Stimulated activated CD4-positive, alpha-beta T cell treated with anti-CD3 and anti-CD28 coated beads, Interleukin-15, amount 100 ng/mL, for 48 hours (primary cell): ENCODE data around the gene TUBB4A.

Experiments used
- DNase-seq, 2 donors: peaks; one replicate each; pipeline ENCODE4 v3.0.0-alpha.2; 2020; ENCODE audit warnings: low read depth in 2 of 2

The TUBB4A gene

GRCh38 chr19:6470173-6470572 lies 31.9 kb downstream of the TUBB4A start:
- no peak for DNase-seq

- no peak for DNase-seq
Observed at GRCh38 chr19:6467384-6467783, 34.7 kb downstream of the TUBB4A start.

DNA sequence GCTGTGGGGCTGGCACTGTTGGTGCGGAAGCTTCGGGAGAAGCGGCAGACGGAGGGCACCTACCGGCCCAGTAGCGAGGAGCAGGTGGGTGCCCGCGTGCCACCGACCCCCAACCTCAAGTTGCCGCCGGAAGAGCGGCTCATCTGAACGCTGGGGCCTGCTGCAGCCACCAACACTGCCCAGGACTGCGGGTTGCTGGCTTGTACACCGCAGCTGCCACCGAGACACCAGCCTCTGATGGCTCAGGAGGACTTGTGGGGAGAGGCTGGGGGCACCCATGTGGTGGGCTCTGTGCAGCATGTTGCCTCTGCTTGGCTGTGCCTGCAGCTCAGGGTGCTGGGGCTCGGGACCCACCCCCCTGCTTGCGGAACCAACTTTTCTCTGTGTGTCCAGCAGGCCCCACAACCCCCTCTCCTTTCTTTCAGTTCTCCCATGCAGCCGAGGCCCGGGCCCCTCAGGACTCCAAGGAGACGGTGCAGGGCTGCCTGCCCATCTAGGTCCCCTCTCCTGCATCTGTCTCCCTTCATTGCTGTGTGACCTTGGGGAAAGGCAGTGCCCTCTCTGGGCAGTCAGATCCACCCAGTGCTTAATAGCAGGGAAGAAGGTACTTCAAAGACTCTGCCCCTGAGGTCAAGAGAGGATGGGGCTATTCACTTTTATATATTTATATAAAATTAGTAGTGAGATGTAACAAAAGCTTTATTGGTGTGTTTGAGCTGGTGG lies 35.4 kb downstream of the TUBB4A start:
- DNase-seq = no peak

DNA sequence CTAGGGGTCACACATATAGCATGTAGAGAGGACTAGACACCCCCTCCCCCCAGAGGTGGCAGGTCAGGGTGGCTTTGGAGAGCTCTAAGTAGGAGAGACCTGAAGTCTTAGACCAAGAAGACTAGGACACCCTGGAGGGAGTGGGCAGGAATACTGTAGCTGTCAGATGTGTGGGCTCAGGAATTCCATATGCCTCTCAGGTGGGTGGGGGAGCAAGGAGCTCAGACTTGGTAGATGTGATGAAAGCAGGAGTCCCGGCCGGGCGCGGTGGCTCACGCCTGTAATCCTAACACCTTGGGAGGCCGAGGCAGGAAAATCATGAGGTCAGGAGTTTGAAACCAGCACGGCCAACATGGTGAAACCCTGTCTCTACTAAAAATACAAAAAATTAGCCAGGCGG lies 36.4 kb downstream of the TUBB4A start:
- DNase-seq = no peak

DNA sequence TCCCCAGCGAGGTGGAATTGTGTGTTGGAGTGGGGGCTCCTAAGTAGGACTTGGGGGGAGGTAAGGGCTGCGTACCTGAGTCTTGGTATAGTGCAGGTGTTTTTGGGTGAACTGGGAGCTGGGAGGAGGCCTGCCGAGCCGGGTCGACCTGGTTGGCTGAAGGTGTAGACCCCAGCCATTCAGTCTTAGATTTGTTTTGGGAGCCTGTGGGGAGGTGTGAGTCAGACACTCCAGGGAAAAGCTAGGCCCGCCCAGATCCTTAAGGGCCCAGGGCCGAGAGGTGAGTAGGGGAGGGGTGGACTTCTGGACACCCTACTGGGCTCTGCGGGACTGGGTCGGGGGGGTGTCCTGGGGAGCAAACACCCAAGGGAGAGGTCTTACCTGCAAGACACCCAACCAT lies 37.1 kb downstream of the TUBB4A start:
- no peak for DNase-seq

DNA sequence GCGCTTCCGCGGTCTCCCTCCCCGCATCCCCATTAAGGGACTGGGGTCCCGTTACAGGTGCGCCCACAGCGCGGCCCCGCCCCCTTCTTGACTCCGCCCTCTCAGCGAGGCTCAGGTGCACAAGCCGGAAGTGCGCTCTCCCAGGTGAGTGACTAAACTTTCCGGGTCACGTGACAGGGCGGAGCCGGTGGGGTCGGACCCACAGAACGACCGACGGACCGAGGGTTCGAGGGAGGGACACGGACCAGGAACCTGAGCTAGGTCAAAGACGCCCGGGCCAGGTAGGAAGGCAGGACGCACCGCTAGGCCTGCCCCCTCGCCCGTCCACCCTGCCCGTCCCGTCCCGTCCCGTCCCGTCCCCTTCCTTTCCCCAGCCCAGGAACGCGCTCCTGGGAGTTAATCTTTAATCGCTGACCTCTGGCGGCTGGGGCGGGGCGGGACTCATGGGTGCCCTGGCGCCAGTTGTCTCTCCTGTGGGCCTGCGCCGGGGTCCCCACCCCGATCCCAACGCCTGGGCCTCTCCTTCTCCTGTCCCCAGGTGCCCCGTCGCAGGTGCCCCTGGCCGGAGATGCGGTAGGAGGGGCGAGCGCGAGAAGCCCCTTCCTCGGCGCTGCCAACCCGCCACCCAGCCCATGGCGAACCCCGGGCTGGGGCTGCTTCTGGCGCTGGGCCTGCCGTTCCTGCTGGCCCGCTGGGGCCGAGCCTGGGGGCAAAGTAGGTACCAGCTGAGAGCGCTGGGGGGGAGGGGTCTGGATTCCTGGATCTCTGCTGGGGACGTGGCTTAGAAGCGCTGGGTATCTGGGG lies 37.8 kb downstream of the TUBB4A start, which contains the start of gene CRB3:
Gene CRB3, plus strand, starts transcription at position 202 of the 804 bp plus-strand sequence. Its CDS starts 431 bp downstream, at position 633.
- no peak for DNase-seq

- DNase-seq = peak; percentile 97 to 98
Observed at GRCh38 chr19:6460099-6460884, 41.8 kb downstream of the TUBB4A start.

DNA sequence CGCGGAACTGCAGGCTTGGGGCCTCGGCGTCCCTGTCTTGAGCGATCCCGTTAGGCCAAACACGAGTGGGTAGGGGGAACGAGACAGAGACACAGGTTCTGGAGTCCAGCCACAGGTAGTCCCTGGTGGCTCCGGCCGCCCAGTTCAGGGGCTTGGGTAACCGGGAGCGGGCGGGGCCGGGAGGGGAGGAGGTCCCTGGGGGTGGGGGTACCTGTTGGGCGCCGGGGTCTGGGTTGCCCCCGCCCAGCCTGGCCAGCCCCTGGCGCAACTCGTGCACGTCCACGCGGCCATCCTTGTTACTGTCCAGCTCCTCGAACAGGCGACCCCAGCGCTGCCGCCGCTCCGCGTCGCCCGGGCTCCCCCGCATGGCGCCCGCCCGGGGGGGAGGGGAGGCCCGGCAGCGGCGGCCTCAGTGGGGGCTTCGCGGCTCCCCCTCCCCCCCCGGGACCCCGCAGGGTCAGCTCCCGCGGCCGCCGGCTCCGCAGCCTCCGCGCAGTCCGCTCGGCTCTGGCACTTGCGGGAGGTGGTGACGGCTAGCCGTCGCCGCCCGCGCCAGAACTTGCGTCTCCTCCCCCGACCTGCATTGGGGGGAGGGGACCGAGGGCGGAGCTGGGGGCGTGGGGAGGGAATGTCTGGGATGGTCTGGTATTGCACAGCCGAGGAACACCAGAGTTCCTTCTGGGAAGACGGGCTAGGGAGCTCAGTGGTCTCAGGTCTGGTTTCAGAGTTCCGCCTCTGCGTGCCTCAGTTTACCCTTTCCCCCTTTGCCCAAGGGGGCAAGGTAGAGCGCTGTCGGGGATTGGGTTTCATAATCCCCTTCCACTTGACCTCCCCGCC lies 42.6 kb downstream of the TUBB4A start, which contains the start of gene SLC25A23:
Gene SLC25A23, minus strand, starts transcription at position 531 of the 837 bp plus-strand sequence. Its CDS starts 164 bp downstream, at position 367.
- DNase-seq = peak in 1 of 2 donors; percentile 53

DNA sequence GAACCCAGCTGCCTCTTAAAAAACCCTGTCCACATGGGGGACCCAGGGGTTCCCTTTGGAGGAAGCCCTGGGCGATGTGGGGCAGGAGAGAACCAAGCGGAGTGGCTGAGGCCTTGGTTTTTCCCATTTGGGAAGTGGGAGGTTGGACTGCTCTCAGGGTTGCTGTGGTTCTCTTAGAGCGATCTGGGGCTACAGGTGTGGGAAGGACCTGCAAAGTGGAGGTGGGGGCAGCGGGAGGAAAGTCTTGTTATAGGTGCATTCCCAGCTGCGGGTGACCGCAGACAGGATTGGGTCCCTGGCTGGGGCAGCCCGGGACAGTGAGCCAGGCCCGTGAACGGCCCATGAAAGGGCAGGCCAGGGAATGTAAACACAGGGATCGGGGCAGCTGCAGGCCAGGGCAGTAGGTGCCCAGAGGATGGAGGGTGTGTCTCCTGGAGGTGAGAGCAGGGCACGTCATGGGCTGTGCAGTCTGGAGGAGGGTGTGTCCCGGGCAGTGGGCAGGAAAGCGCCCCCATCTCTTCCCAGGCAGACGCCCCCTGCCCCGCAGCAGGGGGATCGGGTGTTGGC lies 43.3 kb downstream of the TUBB4A start:
- no peak for DNase-seq

GRCh38 chr19:6457958-6458694 lies 44.0 kb downstream of the TUBB4A start:
- no peak for DNase-seq

- DNase-seq = no peak
Observed at GRCh38 chr19:6455924-6456323, 46.2 kb downstream of the TUBB4A start.

DNA sequence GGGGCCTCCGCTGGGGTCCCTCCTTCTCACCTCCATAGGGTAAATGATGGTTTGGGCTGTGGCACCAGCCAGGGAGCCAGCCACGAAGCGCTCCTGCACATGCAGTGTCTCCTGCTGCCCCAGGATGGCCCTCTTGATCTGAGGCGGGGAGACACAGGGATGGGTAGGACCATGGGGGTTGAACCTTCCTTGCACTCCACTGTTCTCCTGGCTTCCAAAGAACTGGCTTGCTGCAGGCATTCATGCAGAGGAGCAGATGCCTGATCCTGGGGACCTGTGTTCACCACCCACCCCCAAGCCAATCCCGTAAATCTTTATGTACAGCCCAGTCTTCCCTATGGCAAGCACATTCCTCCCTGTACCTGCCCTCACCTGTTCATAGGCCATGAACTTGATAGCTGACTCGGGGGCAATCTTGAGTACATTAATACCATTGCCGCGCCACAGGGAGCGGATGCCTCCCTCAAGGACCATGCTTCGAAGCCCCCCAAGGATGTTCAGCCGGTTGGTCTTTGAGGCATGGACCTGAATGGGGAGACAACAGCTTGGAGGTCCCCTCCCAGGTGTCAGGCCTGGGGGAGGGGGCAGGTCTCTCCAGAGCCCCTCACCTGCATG lies 48.1 kb downstream of the TUBB4A start:
- DNase-seq = no peak

- DNase-seq = no peak
Observed at GRCh38 chr19:6452899-6453298, 49.2 kb downstream of the TUBB4A start.

DNA sequence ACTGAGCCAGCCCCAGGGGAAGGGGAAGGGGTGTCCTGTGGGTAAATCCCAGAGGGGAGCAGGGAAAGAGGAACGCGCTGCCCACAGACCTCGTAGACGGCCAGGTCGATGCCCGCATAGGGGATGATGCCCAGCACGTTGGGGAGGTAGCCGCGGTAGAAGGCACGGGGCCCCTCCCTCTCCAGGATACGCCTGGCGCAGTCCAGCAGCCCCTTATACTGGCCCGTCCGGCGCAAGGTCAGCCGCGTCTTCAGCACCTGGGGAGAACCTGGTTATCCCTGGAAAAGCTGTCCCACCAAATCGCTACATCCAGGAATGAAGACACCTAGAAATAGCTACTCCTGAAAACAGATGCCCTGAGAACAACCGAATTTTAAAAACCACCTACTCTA lies 49.9 kb downstream of the TUBB4A start:
- no peak for DNase-seq

DNA sequence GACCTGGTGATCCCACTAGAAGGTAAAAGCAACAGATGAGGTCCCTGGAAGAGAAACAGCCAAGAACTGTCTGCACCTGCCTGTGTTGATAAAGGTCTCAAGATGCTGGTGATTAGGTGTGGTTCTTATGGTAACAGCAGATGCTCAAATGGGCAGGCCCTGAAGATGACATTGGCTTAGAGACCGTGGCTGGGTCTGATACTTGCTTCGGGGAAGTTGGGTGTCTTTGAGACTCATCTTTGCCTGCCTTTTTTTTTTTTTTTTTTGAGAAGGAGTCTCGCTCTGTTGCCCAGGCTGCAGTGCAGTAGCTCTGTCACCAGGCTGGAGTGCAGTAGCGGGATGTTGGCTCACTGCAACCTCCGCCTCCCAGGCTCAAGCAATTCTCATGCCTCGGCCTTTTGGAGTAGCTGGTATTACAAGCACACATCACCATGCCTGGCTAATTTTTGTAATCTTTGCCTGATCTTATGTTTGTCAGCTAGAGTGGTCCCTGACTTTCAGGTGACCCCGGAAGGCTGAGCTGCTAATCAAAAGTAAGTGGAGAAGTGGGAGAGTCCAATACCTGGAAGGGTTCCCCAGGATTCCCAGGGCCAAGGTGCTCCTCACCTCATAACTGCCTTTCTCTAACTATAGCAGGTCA lies 50.4 kb downstream of the TUBB4A start:
- DNase-seq = no peak

DNA sequence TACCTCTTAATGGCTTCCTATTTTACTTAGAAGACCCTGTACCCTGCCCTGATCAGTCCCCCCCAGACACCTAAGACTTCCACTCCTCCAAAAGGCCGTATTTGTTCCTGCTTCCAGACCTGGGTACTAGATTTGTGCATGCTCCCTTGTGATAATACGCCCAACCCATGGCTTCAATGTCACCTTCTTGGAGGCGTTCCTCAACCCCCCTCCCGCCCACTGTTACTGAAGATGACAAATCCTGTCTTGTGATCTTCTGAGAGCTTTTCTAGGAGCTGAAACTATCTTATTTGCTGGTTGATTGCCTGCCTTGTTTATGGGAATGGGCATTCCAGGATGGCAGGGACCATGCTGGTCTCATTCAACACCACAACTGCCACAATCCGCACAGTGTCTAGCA lies 51.9 kb downstream of the TUBB4A start:
- DNase-seq = no peak

- no peak for DNase-seq
Observed at GRCh38 chr19:6448045-6448444, 54.1 kb downstream of the TUBB4A start.

DNA sequence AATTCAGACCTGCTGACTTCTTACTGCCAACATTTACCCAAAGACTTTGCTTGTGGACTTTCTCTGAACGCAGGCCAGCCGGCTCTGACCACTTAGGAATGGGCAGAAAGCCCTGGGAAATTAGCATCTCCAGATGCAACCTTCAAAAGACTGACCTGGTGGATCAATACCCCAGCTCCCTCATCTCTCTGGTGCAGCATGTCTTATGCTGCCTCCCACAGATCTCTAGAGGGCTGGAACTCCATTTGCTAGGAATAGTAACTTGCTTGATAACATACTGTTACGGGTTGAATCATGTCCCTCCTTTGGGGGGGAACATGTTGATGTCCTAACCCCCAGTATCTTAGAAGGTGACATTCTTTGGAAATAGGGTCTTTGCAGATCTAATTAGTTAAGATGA lies 55.7 kb downstream of the TUBB4A start:
- no peak for DNase-seq
